DOHH2 (cell line): Measurements from ENCODE around the gene LHX6.

Experiments
- H3F3A ChIP-seq: fragments of 200-600 bp; sonication (generic), shearing (Covaris generic); 2 replicates; pipeline ENCODE4 v1.6.0; 2016; ENCODE audit warnings: antibody characterized with exemption, mild to moderate bottlenecking; ENCODE audit not compliant: control insufficient read depth, insufficient read depth
- H3K27ac ChIP-seq: fragments of 200-600 bp; sonication (generic); 2 replicates; pipeline ENCODE4 v1.5.1; 2014; ENCODE audit warnings: low read depth, mild to moderate bottlenecking, low read length, moderate library complexity
- H3K27me3 ChIP-seq: fragments of 200-600 bp; sonication (generic); 2 replicates; pipeline ENCODE4 v1.6.1; 2014; ENCODE audit warnings: mild to moderate bottlenecking, low read length, mixed read lengths; ENCODE audit not compliant: control insufficient read depth
- H3K36me3 ChIP-seq: fragments of 200-600 bp; sonication (generic); 2 replicates; pipeline ENCODE4 v1.6.1; 2014; ENCODE audit warnings: mild to moderate bottlenecking, low read length, moderate library complexity, mixed read lengths; ENCODE audit not compliant: control insufficient read depth
- H3K4me1 ChIP-seq: fragments of 200-600 bp; sonication (generic); 2 replicates; pipeline ENCODE4 v1.6.1; 2014; ENCODE audit warnings: mild to moderate bottlenecking, low read length, mixed read lengths; ENCODE audit not compliant: control insufficient read depth
- H3K4me2 ChIP-seq: fragments of 200-600 bp; sonication (generic); 2 replicates; pipeline ENCODE4 v1.6.0; 2014; ENCODE audit warnings: mild to moderate bottlenecking, low read length, moderate library complexity
- H3K4me3 ChIP-seq: fragments of 200-600 bp; sonication (generic); 2 replicates; pipeline ENCODE4 v1.5.1; 2014; ENCODE audit warnings: mild to moderate bottlenecking, low read length, mixed read lengths
- H3K79me2 ChIP-seq: fragments of 200-600 bp; sonication (generic); 2 replicates; pipeline ENCODE4 v1.6.1; 2014; ENCODE audit warnings: mild to moderate bottlenecking, low read length, mixed read lengths; ENCODE audit not compliant: control insufficient read depth
- H3K9me2 ChIP-seq: fragments of 200-600 bp; sonication (generic); replicated peaks from 2 replicates; pipeline ENCODE4 v1.6.1; 2014; ENCODE audit warnings: mild to moderate bottlenecking, low read length, mixed read lengths; ENCODE audit not compliant: control insufficient read depth
- H3K9me3 ChIP-seq: fragments of 200-600 bp; sonication (generic); 2 replicates; pipeline ENCODE4 v1.6.1; 2014; ENCODE audit warnings: antibody characterized with exemption, low read length, mixed read lengths; ENCODE audit not compliant: control insufficient read depth, insufficient read depth
- H4K20me1 ChIP-seq: fragments of 200-600 bp; sonication (generic); 2 replicates; pipeline ENCODE4 v1.6.0; 2014; ENCODE audit warnings: low read depth, mild to moderate bottlenecking, antibody characterized with exemption, low read length, moderate library complexity; ENCODE audit not compliant: control insufficient read depth, insufficient read depth
- EZH2phosphoT487 ChIP-seq: fragments of 200-600 bp; sonication (generic); IDR thresholded peaks from 2 replicates; pipeline ENCODE4 v1.6.1; 2017; ENCODE audit warnings: borderline replicate concordance, mild to moderate bottlenecking, antibody characterized with exemption, low read length, moderate library complexity, mixed read lengths
- TF ChIP-seq, protein P1 (sequence below): fragments of 200-600 bp; sonication (generic); IDR thresholded peaks from one replicate; pipeline ENCODE4 v1.5.1; 2014; ENCODE audit warnings: antibody characterized with exemption, mild to moderate bottlenecking, low read depth, low read length; ENCODE audit not compliant: poor library complexity, severe bottlenecking

The LHX6 gene

DNA sequence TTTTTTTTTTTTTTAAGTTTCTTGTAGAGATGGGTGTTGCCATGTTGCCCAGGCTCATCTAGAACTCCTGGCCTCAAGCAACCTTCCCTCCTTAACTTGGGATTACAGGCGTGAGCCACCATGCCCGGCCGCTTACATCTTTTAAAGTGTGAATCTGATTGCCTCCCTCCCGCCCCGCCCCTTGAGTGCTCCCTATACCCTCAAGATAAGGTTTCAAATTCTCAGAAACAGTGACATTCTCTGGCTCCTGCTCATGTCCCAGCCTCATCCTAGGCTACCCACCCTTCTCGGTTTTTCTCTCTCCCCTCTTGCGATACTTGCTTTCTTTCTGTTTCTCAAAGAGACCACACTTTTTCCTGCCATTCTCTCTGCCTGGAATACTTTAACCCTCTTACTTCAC is 56.6 kb downstream of the LHX6 start:
- TF ChIP-seq, protein P1, sequence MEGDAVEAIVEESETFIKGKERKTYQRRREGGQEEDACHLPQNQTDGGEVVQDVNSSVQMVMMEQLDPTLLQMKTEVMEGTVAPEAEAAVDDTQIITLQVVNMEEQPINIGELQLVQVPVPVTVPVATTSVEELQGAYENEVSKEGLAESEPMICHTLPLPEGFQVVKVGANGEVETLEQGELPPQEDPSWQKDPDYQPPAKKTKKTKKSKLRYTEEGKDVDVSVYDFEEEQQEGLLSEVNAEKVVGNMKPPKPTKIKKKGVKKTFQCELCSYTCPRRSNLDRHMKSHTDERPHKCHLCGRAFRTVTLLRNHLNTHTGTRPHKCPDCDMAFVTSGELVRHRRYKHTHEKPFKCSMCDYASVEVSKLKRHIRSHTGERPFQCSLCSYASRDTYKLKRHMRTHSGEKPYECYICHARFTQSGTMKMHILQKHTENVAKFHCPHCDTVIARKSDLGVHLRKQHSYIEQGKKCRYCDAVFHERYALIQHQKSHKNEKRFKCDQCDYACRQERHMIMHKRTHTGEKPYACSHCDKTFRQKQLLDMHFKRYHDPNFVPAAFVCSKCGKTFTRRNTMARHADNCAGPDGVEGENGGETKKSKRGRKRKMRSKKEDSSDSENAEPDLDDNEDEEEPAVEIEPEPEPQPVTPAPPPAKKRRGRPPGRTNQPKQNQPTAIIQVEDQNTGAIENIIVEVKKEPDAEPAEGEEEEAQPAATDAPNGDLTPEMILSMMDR, result no peak
- TF ChIP-seq EZH2phosphoT487, result no peak
- Histone ChIP-seq H3K79me2 (no peaks in the 10 kb centered on the region), H3K36me3 (no peaks in the 10 kb centered on the region), H3K9me2 (no peaks in the 10 kb centered on the region), H3K4me3 (no peak overlapping the region), H3K4me2 (no peak overlapping the region), H3K4me1 (no peaks in the 10 kb centered on the region), H3F3A (no peaks in the 10 kb centered on the region), H3K9me3 (no peaks in the 10 kb centered on the region), H4K20me1 (no peaks in the 10 kb centered on the region), H3K27ac (no peak overlapping the region), H3K27me3 (peaks cover 19% of the 10 kb centered on the region)

DNA sequence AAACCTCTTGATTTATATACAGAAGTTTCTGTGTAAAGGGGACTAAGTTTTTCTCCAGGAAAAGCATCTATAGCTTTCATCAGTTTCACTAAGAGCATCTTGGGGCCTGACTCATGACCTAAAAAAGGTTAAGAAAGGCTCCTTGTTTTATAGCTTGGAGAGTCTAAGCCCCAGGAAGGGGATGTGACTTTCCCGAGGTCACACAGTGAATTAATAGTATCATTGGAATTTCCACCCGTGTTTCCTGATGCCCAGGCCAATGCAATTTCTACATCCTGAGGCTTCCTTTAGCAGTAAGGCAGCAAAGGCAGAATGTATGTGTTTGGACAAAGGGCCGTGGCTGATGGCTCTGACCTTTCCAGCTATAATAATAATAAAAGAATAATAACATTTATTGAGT is 60.4 kb downstream of the LHX6 start:
- H4K20me1 ChIP-seq, result no peaks in the 10 kb centered on the region
- no peak overlapping the region for H3K27ac ChIP-seq
- H3K79me2 ChIP-seq, result no peaks in the 10 kb centered on the region
- no peaks in the 10 kb centered on the region for H3K9me2 ChIP-seq
- no peaks in the 10 kb centered on the region for H3K36me3 ChIP-seq
- no peaks in the 10 kb centered on the region for H3K4me1 ChIP-seq
- H3K4me2 ChIP-seq, result no peak overlapping the region
- H3F3A ChIP-seq, result no peaks in the 10 kb centered on the region
- no peaks in the 10 kb centered on the region for H3K9me3 ChIP-seq
- TF ChIP-seq EZH2phosphoT487, result no peak
- TF ChIP-seq, protein P1, result no peak
- no peak overlapping the region for H3K4me3 ChIP-seq
- peaks cover 31% of the 10 kb centered on the region for H3K27me3 ChIP-seq

- Histone ChIP-seq H4K20me1 (no peaks in the 10 kb centered on the region), H3K9me3 (peaks cover 4% of the 10 kb centered on the region; the same call in 1 of the 2 replicates), H3K4me2 (no peak overlapping the region), H3K4me3 (no peak overlapping the region), H3F3A (no peaks in the 10 kb centered on the region), H3K27me3 (peaks cover 27% of the 10 kb centered on the region), H3K79me2 (peaks cover 3% of the 10 kb centered on the region), H3K27ac (no peak overlapping the region), H3K9me2 (no peaks in the 10 kb centered on the region), H3K36me3 (peaks cover 2% of the 10 kb centered on the region), H3K4me1 (peaks cover 5% of the 10 kb centered on the region)
- TF ChIP-seq EZH2phosphoT487, result no peak
- TF ChIP-seq, protein P1, result no peak
Observed at GRCh38 chr9:122164286-122164685, 64.5 kb downstream of the LHX6 start.

GRCh38 chr9:122162415-122162814 is 66.3 kb downstream of the LHX6 start:
- Histone ChIP-seq H3K4me3 (no peak overlapping the region), H3K36me3 (peaks cover 8% of the 10 kb centered on the region), H4K20me1 (no peaks in the 10 kb centered on the region; the same call in 1 of the 2 replicates), H3K4me2 (no peak overlapping the region), H3K4me1 (peaks cover 12% of the 10 kb centered on the region), H3K9me3 (peaks cover 4% of the 10 kb centered on the region; the same call in 1 of the 2 replicates), H3K9me2 (no peaks in the 10 kb centered on the region), H3K79me2 (peaks cover 22% of the 10 kb centered on the region), H3K27ac (no peak overlapping the region), H3F3A (no peaks in the 10 kb centered on the region), H3K27me3 (peaks cover 19% of the 10 kb centered on the region; the same call in 1 of the 2 replicates)
- TF ChIP-seq EZH2phosphoT487, result no peak
- TF ChIP-seq, protein P1, result no peak
